ENCODE results near the gene YBEY.

DNA sequence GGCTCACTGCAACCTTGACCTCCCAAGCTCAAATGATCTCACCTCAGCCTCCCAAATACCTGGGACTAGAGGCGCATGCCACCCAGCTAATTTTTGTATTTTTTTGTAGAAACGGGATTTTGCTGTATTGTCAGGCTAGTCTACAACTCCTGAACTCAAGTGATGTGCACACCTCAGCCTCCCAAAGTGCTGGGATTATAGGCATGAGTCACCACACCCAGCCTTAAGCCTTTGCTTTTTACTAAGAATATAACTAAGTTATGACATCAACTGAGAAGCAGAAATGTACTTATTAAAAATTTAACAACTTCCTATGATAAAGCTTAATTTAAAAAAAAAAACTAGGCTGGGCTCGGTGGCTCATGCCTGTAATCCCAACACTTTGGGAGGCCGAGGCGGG, 48.7 kb upstream of the YBEY start:
- TF ChIP-seq POLR2A (IDR thresholded peaks at IDR 0.05; ENCODE audit: low read length) (no peak), GATA1 (IDR thresholded peaks at IDR 0.05; ENCODE audit: low read depth, low read length) (no peak)
